ENCODE data around the gene AMOT.
A peak's percentile ranks its signal among the peaks of the same experiment; 100 is the strongest.

Gene AMOT

GRCh38 chrX:112774142-112774541 lies 66.5 kb downstream of the AMOT start:
- Mint-ChIP-seq H3K4me1 (peaks cover 7% of the 10 kb centered on the region), H3K27ac (no peak overlapping the region)

DNA sequence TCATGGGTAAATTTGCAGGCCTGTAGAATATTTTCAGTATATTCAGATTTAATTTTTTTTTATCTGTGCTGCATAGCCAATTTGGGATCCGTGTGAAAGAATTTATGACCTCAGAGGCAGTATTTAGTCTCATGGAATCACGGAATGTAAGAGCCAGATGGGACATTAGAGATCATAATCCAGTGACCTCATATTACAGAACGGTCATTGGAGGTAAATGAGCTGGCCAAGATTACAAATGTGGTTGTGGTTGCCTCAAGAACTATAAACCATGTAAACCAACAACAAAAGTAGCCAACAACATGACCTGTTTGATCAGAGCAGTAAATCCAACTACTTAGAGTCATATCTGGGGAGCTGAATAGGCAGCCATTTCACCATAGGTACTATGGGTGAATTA lies 71.6 kb downstream of the AMOT start:
- Mint-ChIP-seq H3K27ac (no peak overlapping the region), H3K4me3 (no peak overlapping the region), H3K36me3 (ENCODE audit: low read depth) (peaks cover 34% of the 10 kb centered on the region), H3K27me3 (ENCODE audit: low read depth, poor library complexity) (no peaks in the 10 kb centered on the region), H3K9me3 (no peaks in the 10 kb centered on the region), H3K4me1 (peaks cover 6% of the 10 kb centered on the region)
- no peak for DNase-seq
- TF ChIP-seq CTCF (IDR thresholded peaks at IDR 0.05): no peak

More at GRCh38 chrX:112774142-112774541, 66.5 kb downstream of the AMOT start:
- H3K27me3 Mint-ChIP-seq (ENCODE audit: low read depth, poor library complexity): no peaks in the 10 kb centered on the region
- no peak for TF ChIP-seq CTCF (IDR thresholded peaks at IDR 0.05)
- H3K4me3 Mint-ChIP-seq: no peak overlapping the region
- H3K9me3 Mint-ChIP-seq: no peaks in the 10 kb centered on the region
- no peak for DNase-seq
- H3K36me3 Mint-ChIP-seq (ENCODE audit: low read depth): peaks cover 78% of the 10 kb centered on the region

GRCh38 chrX:112768563-112768962 lies 72.1 kb downstream of the AMOT start:
- H3K4me3 Mint-ChIP-seq: no peak overlapping the region
- no peaks in the 10 kb centered on the region for H3K9me3 Mint-ChIP-seq
- no peak overlapping the region for H3K27ac Mint-ChIP-seq
- peaks cover 6% of the 10 kb centered on the region for H3K4me1 Mint-ChIP-seq
- peaks cover 30% of the 10 kb centered on the region for H3K36me3 Mint-ChIP-seq (ENCODE audit: low read depth)
- no peak for TF ChIP-seq CTCF (IDR thresholded peaks at IDR 0.05)
- DNase-seq: no peak
- H3K27me3 Mint-ChIP-seq (ENCODE audit: low read depth, poor library complexity): no peaks in the 10 kb centered on the region

DNA sequence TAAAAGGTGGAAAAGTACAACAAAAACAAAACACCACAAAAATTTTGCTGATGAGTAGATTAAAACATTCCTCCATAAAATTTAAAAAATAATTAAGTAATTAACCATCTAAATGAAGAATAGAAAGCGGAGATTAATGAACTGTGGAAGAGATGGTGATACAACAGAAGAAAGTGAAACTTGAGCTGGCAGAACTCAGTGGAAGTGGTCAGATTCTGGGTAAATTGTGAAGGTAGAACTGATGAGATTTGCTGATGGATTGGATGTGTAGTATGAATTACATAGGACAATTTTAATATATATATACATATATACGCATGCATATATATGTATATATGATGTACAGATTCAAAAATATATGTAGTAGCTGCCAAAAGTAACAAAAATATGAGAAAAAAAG lies 73.9 kb downstream of the AMOT start:
- H3K27ac Mint-ChIP-seq: peak overlapping the region; percentile 32
- TF ChIP-seq CTCF (IDR thresholded peaks at IDR 0.05): no peak
- H3K4me3 Mint-ChIP-seq: no peak overlapping the region
- peaks cover 8% of the 10 kb centered on the region for H3K4me1 Mint-ChIP-seq
- H3K9me3 Mint-ChIP-seq: no peaks in the 10 kb centered on the region
- no peaks in the 10 kb centered on the region for H3K27me3 Mint-ChIP-seq (ENCODE audit: low read depth, poor library complexity)
- peaks cover 15% of the 10 kb centered on the region for H3K36me3 Mint-ChIP-seq (ENCODE audit: low read depth)
- DNase-seq: no peak

GRCh38 chrX:112761242-112762207 lies 79.1 kb downstream of the AMOT start:
- no peak for TF ChIP-seq CTCF (IDR thresholded peaks at IDR 0.05)
- Mint-ChIP-seq H3K9me3 (no peaks in the 10 kb centered on the region), H3K27ac (peak overlapping the region; percentile 49), H3K4me1 (peaks cover 20% of the 10 kb centered on the region), H3K27me3 (ENCODE audit: low read depth, poor library complexity) (peaks cover 3% of the 10 kb centered on the region), H3K4me3 (no peak overlapping the region), H3K36me3 (ENCODE audit: low read depth) (no peaks in the 10 kb centered on the region)
- no peak for DNase-seq

DNA sequence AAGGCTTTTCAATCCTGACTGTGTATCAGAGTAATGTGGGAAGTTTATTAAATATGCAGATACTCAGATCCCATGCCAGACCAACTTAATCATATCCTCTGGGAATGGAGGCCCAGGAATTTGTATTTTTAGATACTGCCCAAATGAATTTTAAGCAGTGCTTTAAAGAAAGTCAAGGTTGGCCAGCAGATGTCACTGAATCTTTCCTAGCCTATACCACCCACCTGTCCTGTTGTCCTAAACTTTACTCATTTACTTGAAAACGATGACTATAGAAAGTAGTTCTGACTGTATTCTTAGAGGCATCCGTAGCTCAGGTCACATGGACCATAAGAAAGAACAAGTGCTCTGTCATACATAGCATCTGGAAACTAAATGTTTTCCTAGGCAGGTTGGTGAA lies 79.9 kb downstream of the AMOT start:
- Mint-ChIP-seq H3K9me3 (no peaks in the 10 kb centered on the region), H3K36me3 (ENCODE audit: low read depth) (no peaks in the 10 kb centered on the region), H3K27me3 (ENCODE audit: low read depth, poor library complexity) (peaks cover 3% of the 10 kb centered on the region), H3K4me1 (peaks cover 20% of the 10 kb centered on the region), H3K4me3 (no peak overlapping the region), H3K27ac (no peak overlapping the region)
- no peak for TF ChIP-seq CTCF (IDR thresholded peaks at IDR 0.05)
- no peak for DNase-seq

Measured in nephron progenitor cell (in vitro differentiated cells).